Sigmoid colon (tissue), 4 donors: ENCODE measurements around the gene IGF2R.

Experiments
- POLR2AphosphoS5 ChIP-seq, 4 donors: sonication (generic); formaldehyde crosslinking; IDR thresholded peaks; one replicate each; pipeline ENCODE4 v1.6.1; 2017; ENCODE audit warnings: antibody characterized with exemption in 4 of 4
- TF ChIP-seq, protein P1 (sequence below), 4 experiments: fragments of 450-650 bp in 3 of 4; fragments of 200-600 bp in 1 of 4; IDR thresholded peaks; one replicate each; pipeline ENCODE4 v1.5.1; 2016 to 2019; ENCODE audit warnings: antibody characterized with exemption in 4 of 4, mild to moderate bottlenecking in 3 of 4, moderate library complexity in 2 of 4

- TF ChIP-seq, protein P1, sequence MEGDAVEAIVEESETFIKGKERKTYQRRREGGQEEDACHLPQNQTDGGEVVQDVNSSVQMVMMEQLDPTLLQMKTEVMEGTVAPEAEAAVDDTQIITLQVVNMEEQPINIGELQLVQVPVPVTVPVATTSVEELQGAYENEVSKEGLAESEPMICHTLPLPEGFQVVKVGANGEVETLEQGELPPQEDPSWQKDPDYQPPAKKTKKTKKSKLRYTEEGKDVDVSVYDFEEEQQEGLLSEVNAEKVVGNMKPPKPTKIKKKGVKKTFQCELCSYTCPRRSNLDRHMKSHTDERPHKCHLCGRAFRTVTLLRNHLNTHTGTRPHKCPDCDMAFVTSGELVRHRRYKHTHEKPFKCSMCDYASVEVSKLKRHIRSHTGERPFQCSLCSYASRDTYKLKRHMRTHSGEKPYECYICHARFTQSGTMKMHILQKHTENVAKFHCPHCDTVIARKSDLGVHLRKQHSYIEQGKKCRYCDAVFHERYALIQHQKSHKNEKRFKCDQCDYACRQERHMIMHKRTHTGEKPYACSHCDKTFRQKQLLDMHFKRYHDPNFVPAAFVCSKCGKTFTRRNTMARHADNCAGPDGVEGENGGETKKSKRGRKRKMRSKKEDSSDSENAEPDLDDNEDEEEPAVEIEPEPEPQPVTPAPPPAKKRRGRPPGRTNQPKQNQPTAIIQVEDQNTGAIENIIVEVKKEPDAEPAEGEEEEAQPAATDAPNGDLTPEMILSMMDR (IDR thresholded peaks at IDR 0.05) = no peak
- TF ChIP-seq POLR2AphosphoS5 (IDR thresholded peaks at IDR 0.05) = no peak
These were observed 162.0 kb downstream of the IGF2R start for GRCh38 chr6:160130729-160131484.
